Measurements from ENCODE around the gene SERP2.

GRCh38 chr13:44407379-44407778 lies 33.8 kb downstream of the SERP2 start:
- TF ChIP-seq POLR2A (IDR thresholded peaks at IDR 0.05; ENCODE audit: low read length) (no peak), GATA1 (IDR thresholded peaks at IDR 0.05; ENCODE audit: low read depth, low read length) (no peak)

All from erythroblast (primary cell).